DMS79 treated with DMSO at 0.1 percent for 48 hours (cell line): Measurements from ENCODE around the gene BPHL.
"Not testable (repeated sequence)": the region's sequence is repeated elsewhere in the genome, so short reads cannot be mapped to it uniquely, and the experiment has no call there.

Experiments used
- DNase-seq: peaks from one replicate; lab custom pipeline; 2025; lab: John Stamatoyannopoulos, UW

BPHL gene

DNA sequence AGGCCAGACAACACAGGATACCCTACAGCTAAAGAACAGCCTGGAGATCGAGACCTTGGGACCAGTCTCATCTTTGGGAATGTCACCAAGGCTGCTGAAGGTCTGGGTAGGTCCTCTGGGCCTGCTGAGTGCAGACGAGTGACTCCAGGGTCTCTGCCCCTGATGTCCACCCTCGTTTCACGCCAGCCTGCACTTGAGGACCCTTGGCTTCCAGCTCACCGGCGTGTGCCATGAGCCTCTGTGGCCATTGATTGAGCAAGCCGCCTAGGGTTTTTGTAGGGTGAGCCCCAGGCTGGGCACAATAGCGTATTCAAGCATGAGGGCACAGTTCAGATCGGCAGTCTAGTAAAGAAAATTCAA, 4.3 kb downstream of the BPHL start:
- no peak for DNase-seq

DNA sequence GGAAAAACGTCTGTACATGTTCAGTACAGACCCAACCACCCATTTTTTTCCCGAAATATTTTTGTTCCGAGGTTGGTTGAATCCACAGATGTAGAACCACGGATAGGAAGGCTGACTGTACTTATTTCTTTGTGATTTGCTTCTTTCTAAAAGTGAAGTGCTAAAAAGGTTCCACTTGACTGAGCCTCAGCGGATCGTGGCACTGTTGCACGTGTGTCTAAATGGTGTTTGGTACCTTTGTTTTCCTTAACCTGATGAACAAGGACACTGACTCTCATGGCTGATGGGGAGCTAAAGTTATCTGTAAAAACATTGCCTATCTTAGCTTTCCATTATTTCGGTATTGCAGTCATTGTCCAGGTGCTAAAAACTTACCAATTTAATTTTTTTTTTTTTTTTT, 6.2 kb downstream of the BPHL start:
- DNase-seq: peak; percentile 10

DNA sequence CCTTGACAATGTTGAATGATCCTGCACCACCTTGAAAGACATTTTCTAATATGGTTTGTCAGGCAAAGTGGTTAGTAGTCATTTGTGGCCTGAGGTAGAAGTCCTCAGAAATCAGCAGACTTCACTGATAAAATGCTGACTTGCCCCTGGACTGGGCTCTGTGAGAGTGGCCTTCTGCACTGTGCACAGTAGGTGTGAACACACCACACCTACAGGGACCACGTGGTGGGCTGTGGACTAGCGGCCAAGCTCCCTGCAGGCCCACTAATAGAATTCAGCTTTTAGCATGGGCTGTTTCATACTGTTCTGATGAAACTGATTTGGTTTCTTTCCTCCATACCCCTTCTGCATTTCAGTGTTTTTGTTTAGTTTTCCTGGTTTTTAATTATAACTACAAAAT, 7.3 kb downstream of the BPHL start:
- no peak for DNase-seq

DNA sequence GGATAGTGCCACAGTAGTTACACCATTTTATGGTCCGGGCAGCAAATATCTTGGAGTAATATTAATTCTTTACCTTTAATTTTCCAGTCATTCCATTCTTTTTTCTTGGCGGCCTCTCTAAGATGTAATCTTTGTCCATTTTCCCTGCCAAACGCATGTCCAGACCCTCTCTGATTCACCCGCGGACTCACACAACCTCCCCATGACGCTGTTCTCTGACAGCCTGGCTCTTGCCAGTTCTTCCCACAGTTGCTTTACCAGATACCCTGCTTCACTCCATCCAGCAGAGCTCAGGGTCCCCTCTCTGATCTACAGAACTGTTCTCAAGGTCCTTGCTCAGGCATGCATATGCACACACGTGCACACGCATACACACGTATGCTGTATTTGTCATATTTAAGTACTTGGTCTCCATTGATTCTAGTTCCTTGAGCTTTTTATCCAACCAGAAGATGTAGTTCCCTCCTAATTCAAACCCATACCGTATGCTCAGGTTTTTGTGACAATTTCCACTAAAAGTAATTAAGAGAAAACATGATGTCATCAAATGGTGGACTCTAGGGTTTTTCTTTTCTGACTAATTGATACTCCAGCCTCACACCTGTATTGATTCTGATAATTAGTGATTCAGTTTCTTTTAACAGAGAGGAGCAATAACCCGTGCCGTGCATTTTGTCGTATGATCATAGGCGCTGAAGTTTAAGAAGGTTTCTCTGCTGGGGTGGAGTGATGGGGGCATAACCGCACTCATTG, 10.0 kb downstream of the BPHL start:
- no peak for DNase-seq

DNA sequence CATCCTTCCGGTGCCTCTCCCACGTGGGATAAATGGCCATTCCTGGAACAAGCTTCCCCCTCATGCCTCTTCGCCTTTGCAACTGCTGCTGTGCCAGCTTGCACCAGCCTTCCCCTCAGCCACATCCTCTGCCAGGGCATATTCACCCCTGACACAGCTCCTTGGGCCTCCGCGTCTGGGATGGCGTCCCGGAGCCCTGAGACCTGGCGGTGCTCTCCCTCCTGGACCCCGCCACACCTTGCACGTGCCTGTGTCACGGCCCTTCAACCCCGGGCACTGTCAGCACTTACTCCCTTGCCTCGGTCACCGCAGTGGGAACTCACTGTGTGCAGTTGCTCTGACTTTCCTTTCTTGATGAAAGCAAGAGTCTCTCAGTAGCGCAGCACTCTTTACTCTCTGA, 13.2 kb downstream of the BPHL start:
- no peak for DNase-seq

DNA sequence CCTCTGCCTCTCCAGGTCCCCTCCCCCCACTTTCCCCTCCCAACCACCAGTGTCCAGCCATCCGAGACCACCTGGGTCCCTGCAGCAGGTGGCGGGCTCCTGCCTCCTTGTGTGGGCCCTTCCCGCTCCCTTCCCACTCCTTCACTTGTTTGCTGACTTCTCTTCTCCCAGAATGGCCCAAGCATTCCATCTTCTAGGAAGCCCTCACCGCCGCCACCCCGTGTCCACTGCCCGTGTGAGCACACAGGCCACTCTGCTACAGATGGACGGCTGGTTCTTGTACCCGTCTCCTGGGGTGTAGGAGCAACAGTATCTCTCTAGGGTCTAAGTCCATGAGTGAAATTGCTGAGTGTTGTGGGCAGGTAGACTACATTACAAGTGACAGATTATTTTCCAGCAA, 15.0 kb downstream of the BPHL start:
- no peak for DNase-seq

DNA sequence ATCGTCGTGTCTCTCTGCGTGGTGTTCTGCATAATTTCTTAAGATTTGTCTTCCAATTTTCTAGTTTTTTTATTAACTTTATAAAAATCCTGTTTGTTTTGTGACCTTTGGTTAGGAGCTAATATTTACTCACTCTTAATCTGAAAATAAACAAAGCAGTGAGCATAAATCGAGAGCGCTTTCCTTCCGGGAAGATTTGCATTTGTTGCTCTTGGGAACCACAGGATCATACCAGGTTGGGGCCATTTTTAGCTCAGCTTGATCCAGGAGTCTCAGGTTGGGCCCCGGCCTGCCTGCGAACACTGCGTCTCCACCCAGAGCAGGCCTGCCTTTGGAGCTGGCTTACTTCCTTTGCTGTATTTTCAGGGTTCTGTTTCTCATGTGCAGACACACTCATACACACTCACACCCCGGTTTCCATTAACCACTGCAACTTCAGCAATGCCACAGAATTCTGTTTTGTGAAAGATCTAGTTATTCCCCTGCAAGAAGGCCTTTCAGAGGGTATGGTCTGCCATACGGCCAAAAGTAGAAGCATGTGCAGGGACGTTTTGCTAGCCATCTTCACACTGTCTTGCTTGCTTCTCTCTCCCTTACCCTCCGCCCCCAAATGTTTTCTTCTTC, 17.3 kb downstream of the BPHL start:
- DNase-seq: no peak

DNA sequence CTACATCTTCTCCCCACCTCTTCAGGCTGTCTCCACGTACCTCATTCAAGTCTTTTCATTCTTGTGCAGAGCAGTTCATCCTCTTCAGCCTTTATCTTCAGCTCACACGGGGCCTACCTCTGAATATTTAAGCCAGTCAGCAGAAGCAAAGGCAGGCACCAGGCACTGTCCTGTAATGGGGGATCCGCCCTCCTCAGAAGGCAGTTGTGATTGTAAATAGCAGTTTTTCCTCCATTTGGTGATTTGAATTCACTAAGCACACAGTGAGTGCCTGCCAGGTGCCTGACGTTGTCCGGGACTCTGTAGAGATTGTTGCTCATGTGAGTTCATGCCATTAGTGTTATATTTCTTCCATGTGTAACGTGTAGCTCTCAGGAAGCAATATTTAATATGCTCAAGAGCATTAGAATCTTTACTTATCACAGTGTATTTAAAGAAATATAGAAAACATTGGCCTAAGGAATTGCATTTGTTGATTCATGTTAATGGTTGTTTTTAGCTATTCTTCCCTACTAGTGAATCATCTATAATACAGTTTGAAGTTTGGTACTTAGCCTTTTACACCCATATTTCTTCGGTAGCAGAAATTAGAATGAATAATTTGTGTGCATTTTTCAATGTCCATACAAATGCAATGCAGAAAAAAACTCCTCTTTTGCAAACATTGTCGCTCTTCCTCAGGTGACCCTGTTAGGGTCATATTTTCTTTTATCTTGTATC, 17.9 kb downstream of the BPHL start:
- no peak for DNase-seq

DNA sequence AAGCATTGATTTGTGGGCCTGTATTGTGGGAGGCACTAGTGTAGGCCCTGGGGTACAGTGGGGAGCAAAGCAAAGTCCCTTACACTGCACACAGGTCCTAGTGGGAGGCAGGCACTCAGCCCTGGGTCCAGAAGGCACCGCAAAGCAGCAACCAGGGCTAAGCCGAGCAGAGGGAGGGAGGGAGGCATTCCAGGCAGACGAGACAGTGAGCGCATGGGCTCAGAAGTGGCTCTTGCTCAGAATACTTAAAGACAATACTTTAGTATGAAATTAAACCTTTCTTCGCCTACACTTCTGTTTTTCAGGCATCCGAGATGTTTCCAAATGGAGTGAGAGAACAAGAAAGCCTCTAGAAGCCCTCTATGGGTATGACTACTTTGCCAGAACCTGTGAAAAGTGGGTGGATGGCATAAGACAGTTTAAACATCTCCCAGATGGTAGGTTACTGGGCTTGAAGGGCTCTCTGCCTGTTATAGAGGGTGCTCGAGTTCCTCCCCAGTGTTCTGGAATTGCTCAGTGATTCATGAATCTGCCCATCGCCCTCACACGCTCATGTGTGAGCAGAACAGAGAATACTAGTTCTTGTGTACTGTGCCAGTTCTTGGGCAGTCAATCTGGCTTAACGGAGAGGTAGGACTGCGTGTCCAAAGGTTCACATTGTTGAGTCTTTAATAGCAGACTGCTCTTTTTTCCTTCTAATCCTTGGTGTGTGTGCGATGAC, 18.7 kb downstream of the BPHL start:
- DNase-seq: no peak

DNA sequence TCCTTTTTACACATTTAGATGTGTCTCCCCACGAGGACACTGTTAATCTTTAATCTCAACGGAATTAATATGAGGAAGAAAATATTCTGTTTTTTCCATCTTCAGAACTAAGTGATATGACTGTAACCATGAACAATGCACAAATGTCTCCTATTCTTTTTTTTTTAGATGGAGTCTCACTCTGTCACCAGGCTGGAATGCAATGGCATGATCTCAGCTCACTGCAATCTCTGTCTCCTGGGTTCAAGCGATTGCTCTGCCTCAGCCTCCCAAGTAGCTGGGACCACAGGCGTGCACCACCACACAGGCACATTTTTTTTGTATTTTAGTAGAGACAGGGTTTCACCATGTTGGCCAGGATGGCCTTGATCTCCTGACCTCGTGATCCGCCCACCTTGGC, 19.4 kb downstream of the BPHL start:
- not testable (repeated sequence) for DNase-seq

DNA sequence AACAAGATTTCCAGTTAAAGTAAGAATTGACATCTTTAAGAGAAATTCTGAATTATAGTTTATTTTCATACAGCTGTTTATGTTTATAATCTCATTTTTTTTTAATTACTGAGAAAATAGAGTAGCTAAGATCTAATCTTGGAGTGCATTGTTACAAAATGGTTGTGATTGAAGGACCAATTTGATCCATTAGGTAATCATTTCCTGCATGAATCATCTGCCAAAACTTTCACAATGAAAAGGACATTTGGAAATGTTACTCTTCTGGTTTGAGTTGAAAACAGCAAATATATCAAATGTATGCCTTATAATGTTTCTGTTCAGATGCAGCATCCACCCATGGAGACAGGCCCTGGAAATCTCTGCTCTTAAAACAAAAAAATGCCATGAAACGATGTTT, 19.8 kb downstream of the BPHL start:
- DNase-seq: no peak

DNA sequence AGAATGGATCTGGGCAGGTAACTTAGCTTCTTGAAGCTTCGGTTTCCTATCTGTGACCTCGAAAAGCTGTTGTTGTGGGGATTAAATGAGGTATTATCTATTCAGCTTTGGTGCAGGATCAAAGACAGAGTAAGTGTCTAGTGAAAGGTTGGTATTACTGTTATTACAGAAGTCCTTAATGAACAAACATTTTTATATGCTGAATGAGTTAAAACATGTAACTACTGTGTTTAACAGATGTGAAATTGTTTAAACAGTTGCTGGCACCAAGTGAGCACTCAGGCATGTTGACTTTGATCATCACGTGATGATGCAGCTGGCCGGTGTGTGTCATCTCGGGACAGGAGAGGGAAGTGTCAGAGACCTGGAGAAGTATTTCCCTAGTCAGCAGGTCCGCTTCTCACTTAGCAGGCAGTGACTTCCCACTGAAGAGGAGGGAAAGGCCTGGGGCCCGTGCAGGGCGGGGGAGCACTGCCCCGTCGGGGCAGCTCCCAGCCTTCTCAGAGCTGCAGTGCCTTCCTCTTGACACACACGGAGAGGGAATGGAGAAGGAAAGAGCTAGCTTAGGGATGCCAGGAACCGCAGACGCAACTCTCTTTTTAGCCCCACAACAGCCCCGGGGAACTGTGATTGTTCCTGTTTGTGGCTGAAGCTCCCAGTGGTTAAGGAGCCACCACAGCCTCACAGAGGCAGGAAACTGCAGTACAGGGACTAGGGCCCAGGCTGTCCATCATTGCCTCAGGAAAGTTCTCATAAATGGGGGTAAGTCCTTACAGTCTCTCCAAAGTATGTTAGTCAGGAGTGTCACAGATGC, 20.8 kb downstream of the BPHL start:
- peak; percentile 11 for DNase-seq

DNA sequence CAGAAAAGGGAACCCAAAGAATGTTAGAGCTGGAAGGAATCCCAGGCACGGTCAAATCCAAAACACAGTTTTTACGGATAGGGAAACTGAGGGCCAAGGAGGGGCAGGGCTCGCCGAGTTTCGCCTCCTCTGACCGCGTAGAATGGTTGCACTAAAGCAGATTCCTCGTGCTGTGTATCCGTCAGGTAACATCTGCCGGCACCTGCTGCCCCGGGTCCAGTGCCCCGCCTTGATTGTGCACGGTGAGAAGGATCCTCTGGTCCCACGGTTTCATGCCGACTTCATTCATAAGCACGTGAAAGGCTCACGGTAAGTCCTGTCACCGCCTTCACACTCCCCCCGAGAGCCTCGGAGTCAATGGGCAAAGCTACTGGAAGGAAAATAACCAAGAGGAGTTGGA, 21.7 kb downstream of the BPHL start:
- DNase-seq: no peak

DNA sequence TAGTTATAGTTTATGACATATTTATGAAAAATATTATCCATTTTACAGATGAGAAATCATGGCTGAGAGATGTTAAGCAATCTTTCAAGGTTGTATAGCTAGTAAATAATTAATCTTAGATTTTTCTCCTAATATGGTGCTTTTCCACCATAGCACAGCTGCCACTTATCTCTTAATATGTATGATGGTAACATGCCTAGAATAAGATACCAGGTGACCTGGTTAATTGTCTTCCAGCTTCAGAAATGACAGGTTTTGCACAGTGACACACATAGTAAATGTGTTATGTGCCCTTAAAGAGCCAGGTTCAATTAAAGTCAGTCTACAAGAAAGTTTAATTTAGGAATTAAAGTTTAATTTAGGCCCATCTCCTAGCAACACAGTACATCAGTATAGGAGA, 24.0 kb downstream of the BPHL start:
- DNase-seq: no peak

DNA sequence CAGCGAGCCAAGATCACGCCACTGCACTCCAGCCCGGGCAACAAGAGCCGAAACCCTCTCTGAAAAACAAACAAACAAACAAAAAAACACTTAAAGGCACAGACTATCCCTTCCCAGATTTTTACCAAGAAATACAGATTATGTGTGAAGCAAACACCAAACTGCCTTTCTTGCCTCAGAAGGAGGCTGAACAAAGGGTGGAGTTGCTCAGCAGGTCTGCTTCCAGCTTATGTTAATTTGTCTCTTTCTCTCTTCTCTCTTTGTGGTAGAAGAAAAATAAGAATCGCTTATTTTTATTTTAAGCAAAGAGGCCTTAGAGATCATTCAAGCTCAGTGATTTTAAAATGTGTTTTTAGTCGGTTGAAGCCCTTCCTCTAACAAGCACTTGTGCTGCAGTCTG, 24.6 kb downstream of the BPHL start:
- no peak for DNase-seq

DNA sequence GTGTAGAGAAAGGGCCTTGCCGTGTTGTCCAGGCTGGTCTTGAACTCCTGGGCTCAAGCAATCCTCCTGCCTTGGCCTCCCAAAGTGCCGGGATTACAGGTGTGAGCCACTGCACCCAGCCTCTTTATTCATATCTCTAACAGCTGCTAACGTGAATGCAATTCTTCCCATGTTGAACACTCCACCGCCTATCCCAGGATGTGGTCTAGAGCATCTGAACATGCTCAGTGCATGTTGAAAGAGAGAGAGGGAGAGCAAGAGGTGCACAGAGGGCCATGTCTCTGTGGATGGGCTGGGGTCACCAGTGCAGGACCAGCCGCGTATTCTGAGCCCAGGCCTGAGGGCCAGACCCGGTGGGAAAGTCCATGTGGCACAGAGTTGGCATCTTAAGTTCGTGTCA, 26.1 kb downstream of the BPHL start:
- DNase-seq: no peak

DNA sequence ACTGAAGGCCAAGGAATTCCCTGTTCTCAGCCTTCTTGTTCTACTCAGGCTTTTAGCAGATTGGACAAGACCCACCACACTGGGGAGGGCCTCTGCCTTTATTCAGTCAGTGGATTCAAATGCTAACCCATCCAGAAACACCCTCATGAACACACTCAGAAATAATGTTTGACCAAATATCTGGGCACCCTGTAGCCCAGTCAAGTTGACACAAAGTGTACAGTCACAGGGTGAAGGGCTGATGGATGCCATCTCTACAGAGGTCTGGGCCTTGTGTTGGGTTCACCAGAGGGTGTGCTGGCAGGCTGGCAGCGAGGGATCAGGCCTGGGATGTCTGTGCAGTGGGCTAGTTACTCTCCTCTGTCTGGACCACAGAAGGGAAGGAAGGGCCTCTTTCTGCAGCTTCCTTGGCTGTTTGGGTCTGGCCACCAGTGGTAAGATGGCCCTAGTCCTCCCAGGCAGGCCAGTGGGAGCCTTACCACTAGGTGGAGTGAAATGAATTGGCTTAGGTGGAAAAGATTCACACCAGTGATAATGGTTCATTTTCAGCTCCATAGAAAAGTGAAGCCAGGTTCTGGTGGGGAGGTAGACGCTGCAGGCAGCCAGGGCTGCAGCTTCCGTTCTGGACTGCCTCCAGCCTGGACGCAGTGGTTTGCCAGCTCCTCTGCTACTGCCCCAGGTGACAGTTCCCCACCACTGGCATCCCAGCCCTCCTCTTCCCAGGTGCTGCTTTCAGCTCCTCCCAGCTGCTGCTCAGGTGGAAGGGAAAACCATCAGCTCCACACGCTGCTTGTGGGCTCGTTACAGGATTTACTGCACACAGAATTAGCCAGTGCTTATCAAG, 29.6 kb downstream of the BPHL start:
- DNase-seq: no peak

DNA sequence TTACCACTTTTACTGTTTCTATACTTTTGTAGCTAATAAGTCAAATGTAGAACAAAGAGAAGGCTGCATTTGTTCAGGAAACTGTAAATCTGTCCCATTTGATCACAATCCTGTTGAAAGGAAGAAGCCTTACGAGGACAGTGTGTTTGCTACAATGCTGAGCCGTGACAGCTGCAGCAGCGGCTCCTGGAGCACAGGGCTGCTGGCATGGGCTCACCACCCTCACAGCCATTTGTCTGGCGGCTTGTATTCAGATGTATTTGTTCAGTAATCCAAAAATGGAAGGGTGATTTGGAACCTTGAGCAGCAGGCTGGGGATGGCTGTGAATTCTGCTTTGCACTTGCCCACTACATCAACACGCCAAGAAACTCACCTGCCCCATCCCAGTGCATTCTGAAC, 33.2 kb downstream of the BPHL start:
- DNase-seq: no peak

DNA sequence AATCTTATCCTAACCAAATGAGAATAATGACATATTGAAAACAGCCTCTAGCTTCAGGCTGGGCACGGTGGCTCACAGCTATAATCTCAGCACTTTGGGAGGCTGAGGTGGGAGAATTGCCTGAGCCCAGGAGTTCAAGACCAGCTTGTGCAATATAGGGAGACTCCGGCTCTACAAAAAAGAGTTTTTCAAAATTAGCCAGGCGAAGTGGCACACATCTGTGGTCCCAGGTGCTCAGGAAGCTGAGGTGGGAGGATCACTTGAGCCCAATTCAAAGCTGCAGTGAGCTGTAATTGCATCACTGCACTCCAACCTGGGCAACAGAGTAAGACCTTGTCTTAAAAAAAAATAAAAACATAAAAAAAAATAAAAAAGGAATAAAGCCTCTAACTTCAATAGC, 34.2 kb downstream of the BPHL start:
- DNase-seq: no peak

DNA sequence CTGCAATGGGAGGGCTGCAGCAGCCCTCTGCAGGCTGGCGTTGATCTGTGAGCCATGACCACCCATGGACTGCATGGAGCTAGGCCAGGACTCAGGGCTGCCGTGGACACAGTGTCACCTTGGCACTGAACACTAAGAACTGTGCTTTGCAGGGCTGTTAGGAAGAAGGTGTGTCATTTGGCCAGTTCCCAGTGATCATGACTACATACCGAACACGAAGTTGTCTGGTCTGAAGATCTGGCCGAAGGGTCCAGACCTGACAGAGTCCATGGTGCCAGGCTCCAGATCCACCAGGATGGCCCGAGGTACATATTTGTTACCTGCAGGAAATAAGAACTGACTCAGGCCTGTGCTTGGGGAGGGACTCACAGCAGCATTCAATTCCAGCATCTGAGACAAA, 36.9 kb downstream of the BPHL start:
- not testable (repeated sequence) for DNase-seq
